IPS-15b (cell line): ENCODE measurements around the gene DUSP16.
"Not testable (repeated sequence)": the region's sequence is repeated elsewhere in the genome, so short reads cannot be mapped to it uniquely, and the experiment has no call there.

Source experiments
- H3K27me3 ChIP-seq: one replicate; pipeline ENCODE4 v1.6.1; 2013; ENCODE audit warnings: low read length; ENCODE audit not compliant: control insufficient read depth, insufficient read depth
- H3K36me3 ChIP-seq: one replicate; pipeline ENCODE4 v1.6.1; 2013; ENCODE audit warnings: low read length; ENCODE audit not compliant: control insufficient read depth, insufficient read depth
- H3K4me1 ChIP-seq: one replicate; pipeline ENCODE4 v1.6.1; 2013; ENCODE audit warnings: mild to moderate bottlenecking, low read length; ENCODE audit not compliant: control insufficient read depth, insufficient read depth
- H3K4me3 ChIP-seq: one replicate; pipeline ENCODE4 v1.5.1; 2013; ENCODE audit warnings: low read depth, low read length
- H3K9ac ChIP-seq: one replicate; pipeline ENCODE4 v1.6.1; 2013; ENCODE audit warnings: low read depth, mild to moderate bottlenecking, low read length
- H3K9me3 ChIP-seq: one replicate; pipeline ENCODE4 v1.6.1; 2013; ENCODE audit warnings: mild to moderate bottlenecking, low read length; ENCODE audit not compliant: control insufficient read depth, insufficient read depth

The DUSP16 gene

DNA sequence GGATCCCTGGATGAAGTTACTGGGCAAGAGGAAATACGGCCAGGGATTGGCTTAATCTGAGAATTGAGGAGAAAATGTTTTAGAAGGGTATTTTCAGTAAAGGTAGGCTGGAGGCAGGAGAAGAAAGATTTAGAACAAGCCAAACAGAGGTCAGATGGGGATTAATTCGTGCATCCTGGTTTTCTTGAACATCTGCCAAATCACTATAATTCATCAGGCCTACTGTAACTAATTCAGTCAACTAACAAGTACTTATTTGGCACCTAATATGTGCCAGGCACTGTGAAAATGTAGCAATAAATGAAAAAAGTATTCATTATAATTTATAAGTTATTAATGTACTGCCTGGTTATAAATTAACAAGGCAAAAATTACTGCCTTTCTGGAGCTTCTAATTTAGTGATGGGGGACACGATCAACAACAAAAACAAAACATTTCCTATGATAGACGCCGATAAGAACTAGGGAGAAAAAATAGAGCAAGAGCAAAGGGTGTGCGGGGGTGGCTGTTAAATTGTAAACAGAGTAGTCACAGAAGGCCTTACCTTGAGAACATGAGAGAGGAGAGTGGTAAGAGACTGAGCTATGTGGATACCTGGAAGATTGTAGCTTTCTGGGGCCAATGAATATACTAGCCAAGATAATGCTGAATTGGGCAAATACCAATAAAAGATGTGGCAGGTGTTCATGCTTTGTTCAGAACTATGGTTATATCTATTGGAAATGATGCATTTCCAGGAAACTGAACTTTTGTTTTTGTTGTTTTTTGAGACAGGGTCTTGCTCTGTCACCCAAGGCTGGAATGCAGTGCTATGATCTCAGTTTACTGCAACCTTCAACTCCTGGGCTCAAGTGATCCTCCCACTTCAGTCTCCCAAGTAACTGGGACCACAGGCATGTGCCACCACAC, 34.0 kb downstream of the DUSP16 start:
- no peak overlapping the region for H3K9ac ChIP-seq
- no peaks in the 10 kb centered on the region for H3K36me3 ChIP-seq
- no peak overlapping the region for H3K4me3 ChIP-seq
- no peaks in the 10 kb centered on the region for H3K27me3 ChIP-seq
- H3K4me1 ChIP-seq, result peaks cover 18% of the 10 kb centered on the region
- no peaks in the 10 kb centered on the region for H3K9me3 ChIP-seq

DNA sequence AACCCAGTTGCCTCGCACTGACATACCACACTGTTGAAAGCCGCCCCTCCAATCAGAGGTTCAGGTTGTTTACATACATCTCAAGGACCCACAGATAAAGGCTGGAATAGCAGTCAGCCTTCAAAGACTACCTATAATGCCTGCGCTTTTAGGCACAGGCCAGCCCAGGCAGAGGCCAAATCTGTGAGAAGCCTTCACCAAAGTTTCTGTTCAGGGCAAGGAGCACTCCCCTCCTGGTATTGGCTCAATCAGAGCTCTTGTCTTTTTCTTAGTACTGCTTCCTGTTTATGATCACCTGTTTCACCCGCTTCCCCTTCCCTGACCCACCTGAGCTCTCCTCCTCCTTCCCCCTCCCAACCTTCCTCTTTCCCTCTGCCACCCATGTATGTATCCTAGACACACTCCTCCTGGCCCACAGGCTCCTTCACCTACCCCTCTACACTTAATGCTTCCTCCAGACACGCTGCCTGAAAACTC, 34.8 kb downstream of the DUSP16 start:
- Histone ChIP-seq H3K4me3 (no peak overlapping the region), H3K9me3 (no peaks in the 10 kb centered on the region), H3K36me3 (no peaks in the 10 kb centered on the region), H3K9ac (no peak overlapping the region), H3K4me1 (peaks cover 16% of the 10 kb centered on the region), H3K27me3 (no peaks in the 10 kb centered on the region)

DNA sequence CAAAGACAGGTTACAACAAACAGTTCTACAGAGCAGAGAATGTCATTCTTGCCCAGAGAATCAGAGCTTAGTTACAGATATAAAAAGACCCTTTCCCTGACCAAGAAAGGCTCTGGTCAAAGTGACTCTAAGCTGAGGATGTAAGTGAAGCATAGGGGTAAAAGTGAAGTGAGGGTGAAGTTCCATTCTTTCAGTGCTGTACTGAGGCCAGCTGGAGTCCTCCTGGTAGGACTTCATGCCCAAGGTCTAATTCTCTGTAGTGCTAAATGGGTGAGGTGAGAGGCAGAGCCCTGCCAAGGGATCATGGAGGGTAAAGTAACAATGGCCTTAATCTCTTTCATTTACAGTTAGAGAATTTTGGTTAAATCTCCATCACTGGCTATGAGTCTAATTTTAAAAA, 38.5 kb downstream of the DUSP16 start:
- H3K36me3 ChIP-seq, result no peaks in the 10 kb centered on the region
- H3K9me3 ChIP-seq, result no peaks in the 10 kb centered on the region
- H3K27me3 ChIP-seq, result no peaks in the 10 kb centered on the region
- H3K4me3 ChIP-seq, result no peak overlapping the region
- peaks cover 25% of the 10 kb centered on the region for H3K4me1 ChIP-seq
- H3K9ac ChIP-seq, result no peak overlapping the region

DNA sequence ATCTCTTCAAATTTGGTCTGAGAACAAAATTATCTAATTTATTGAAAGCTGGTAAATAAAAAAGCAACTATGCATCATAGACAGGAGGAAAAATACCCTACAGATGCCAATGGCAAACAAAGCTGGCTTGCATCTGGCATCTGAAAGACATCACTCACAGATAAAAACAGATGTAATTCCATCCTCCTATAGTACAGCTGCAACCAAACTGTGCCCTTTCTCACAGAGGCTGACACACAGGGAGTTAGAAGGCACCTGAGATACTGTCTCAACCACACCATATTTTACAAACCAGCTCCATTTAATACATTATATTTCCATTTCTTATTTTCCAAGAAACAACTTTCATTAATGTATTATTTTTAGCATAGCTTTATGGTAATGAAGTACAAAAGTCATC, 39.4 kb downstream of the DUSP16 start:
- Histone ChIP-seq H3K36me3 (no peaks in the 10 kb centered on the region), H3K4me3 (no peak overlapping the region), H3K9me3 (no peaks in the 10 kb centered on the region), H3K4me1 (peaks cover 21% of the 10 kb centered on the region), H3K9ac (no peak overlapping the region), H3K27me3 (no peaks in the 10 kb centered on the region)

DNA sequence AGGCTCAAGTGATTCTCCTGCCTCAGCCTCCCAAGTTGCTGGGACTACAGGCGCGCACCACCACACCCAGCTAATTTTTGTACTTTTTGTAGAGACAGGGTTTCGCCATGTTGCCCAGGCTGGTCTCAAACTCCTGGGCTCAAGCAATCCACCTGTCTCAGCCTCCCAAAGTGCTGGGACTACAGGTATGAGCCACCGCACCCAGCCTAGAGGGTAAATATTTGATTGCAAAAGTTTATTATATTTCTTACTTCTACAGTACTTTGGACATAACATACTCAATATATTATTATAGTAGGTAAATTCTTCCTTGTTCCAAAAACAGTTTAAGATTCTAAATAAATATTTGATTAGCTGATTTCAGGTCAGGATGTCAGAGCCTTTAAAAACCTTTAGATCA, 40.0 kb downstream of the DUSP16 start:
- H3K4me3 ChIP-seq, H3K9ac ChIP-seq, H3K36me3 ChIP-seq, H3K27me3 ChIP-seq, H3K9me3 ChIP-seq: not testable (repeated sequence)
- H3K4me1 ChIP-seq, result peaks cover 16% of the 10 kb centered on the region

DNA sequence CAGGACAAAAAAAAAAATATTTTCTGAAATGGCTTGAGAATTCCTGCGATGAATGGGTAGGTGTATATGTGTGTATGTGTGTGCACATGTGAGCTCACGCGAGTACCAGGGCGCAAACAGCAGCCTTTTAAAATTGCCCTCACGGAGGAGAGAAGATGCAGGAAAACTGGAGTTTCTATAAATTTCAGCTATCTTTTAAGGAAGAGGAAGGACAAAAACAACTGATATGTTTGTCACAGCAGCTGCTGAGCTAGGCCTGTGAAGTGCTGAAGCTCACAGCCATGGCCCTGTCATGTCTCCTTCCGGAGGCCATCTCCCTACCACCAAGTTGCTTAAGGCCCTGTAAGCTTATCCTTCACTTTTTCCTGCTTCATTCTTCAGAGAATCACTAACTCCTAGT, 40.8 kb downstream of the DUSP16 start:
- no peaks in the 10 kb centered on the region for H3K9me3 ChIP-seq
- no peaks in the 10 kb centered on the region for H3K36me3 ChIP-seq
- no peak overlapping the region for H3K4me3 ChIP-seq
- no peak overlapping the region for H3K9ac ChIP-seq
- no peaks in the 10 kb centered on the region for H3K27me3 ChIP-seq
- peaks cover 12% of the 10 kb centered on the region for H3K4me1 ChIP-seq

DNA sequence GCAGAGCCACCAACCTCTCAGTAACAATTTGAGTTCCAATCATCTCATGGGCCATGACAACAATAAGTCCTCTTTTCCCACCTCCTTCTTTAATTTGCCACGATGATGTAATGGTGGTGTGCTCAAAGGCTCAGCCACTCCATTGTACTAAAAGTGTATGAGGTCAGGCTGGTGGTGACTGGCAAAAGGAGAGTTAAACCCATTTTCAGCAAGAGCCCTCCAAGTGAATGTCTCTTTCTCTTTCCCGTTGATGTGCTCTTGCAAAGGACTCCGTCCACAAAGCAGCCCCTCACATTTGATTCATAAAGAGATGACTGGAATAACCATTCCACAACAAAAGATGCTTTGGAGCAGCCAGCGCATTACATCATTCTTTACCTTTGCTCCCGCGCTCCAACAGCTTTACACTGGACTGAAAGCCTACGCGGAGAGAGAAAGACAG, 41.6 kb downstream of the DUSP16 start:
- Histone ChIP-seq H3K9me3 (no peaks in the 10 kb centered on the region), H3K36me3 (no peaks in the 10 kb centered on the region), H3K4me3 (no peak overlapping the region)

DNA sequence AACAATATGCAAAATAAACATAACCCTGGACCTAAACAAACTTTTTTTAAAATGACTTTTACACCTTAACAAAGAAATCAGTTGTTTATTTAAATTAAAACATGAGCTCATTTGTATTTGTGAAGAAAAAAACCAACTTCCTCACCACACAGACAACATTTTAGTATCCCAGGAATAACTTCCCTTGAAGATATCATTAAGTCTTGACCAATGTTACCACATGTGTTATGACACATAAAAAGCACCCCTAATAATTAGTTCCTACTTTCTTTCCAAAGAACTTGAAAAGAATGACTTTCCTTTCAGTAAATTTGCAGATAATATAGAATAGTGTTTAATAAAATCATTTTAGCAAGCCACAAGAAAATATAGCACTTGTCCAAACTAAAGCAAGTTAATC, 42.4 kb downstream of the DUSP16 start:
- Histone ChIP-seq H3K4me1 (peaks cover 8% of the 10 kb centered on the region), H3K36me3 (no peaks in the 10 kb centered on the region), H3K27me3 (no peaks in the 10 kb centered on the region), H3K9me3 (no peaks in the 10 kb centered on the region), H3K4me3 (no peak overlapping the region), H3K9ac (no peak overlapping the region)

More for the DNA sequence above, 41.6 kb downstream of the DUSP16 start:
- H3K9ac ChIP-seq, result no peak overlapping the region
- no peaks in the 10 kb centered on the region for H3K27me3 ChIP-seq
- H3K4me1 ChIP-seq, result peaks cover 8% of the 10 kb centered on the region

DNA sequence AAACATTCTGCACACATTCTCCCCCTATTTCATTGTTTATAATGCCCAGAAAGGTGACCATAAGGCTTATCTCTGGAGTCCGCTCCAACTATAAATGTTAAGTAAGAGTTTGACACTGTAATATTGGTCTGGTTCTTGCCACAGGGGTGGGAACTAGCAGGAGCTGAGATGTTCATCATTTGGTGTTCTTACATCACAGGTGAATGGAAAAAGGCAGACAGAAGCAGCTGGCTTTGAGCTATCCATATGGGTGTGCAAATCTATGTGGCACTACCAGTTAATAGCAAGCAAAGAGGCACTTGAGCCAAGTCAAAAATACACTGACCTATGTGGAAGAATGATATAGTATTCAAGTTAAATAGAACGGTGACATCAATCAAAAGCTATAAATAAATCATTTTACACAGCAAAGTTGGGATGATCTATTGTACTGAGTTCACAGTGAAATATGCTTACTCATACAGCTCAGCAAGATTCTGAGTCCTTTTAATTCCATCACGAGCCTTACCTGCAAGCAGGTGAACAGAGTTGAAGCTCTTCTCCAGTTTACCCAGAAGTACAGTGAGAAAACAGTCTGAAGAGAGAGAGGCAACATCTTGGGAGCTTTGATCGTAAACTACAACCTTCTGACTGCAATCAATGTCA, 43.2 kb downstream of the DUSP16 start:
- Histone ChIP-seq H3K9ac (no peak overlapping the region), H3K36me3 (no peaks in the 10 kb centered on the region), H3K9me3 (no peaks in the 10 kb centered on the region), H3K4me1 (peaks cover 8% of the 10 kb centered on the region), H3K27me3 (no peaks in the 10 kb centered on the region), H3K4me3 (no peak overlapping the region)

DNA sequence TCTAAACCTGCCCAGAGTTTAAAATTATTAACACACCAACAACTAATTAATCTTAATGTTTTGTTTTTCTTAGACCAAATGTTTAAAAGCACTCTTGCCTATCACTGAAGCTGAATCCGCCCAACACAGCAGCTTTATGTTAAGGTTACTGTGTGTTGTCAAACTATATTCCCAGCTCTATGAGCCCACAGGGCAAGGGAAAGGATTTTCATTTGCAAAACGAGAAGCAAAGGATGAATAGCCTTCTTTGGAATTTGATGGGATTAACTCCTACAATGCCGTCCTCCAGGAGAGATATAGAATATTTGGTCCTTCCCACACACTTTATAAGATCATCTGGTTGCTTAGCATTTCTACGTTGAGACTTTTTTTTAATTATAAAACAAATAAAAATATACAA, 43.7 kb downstream of the DUSP16 start:
- H3K36me3 ChIP-seq, result no peaks in the 10 kb centered on the region
- H3K9ac ChIP-seq, result no peak overlapping the region
- H3K27me3 ChIP-seq, result no peaks in the 10 kb centered on the region
- no peak overlapping the region for H3K4me3 ChIP-seq
- H3K4me1 ChIP-seq, result peaks cover 8% of the 10 kb centered on the region
- no peaks in the 10 kb centered on the region for H3K9me3 ChIP-seq

DNA sequence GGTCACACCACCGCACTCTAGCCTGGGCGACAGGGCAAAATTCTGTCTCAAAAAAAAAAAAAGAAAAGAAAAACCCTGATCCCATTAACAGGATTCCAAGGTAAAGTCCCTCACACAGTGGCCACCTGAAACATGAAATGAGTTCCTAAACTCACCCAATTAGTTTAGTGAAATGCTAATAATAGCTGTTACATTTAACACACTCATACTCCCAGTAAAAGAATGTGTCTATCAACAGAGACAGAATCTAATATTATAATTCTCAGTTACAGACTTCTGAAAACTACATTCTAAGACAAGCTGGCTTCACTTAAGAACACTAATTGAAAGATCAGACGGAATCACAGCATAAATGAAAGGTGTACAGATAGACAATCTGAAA, 44.2 kb downstream of the DUSP16 start:
- Histone ChIP-seq H3K27me3 (no peaks in the 10 kb centered on the region), H3K4me1 (peaks cover 8% of the 10 kb centered on the region), H3K36me3 (no peaks in the 10 kb centered on the region), H3K4me3 (no peak overlapping the region), H3K9ac (no peak overlapping the region), H3K9me3 (no peaks in the 10 kb centered on the region)
